Parathyroid adenoma (tissue), 2 donors: Measurements from ENCODE around the gene NELFB.

Experiments
- H2AFZ ChIP-seq: fragments of 300-600 bp; sonication (generic); one replicate; pipeline ENCODE4 v1.7.0; 2017; ENCODE audit warnings: antibody characterized with exemption, mild to moderate bottlenecking
- H3K27ac ChIP-seq: fragments of 300-600 bp; sonication (generic); one replicate; pipeline ENCODE4 v1.7.0; 2017
- H3K27me3 ChIP-seq: fragments of 300-600 bp; sonication (generic); one replicate; pipeline ENCODE4 v1.7.0; 2017; ENCODE audit warnings: low read length; ENCODE audit not compliant: control insufficient read depth, insufficient read depth
- H3K36me3 ChIP-seq: fragments of 300-600 bp; sonication (generic); one replicate; pipeline ENCODE4 v1.7.0; 2017; ENCODE audit warnings: low read length; ENCODE audit not compliant: control insufficient read depth, insufficient read depth
- H3K4me1 ChIP-seq: fragments of 300-600 bp; sonication (generic); one replicate; pipeline ENCODE4 v1.7.0; 2017; ENCODE audit warnings: control low read depth
- H3K4me2 ChIP-seq: fragments of 300-600 bp; sonication (generic); one replicate; pipeline ENCODE4 v1.7.0; 2017; ENCODE audit warnings: low read length
- H3K4me3 ChIP-seq: fragments of 300-600 bp; sonication (generic); one replicate; pipeline ENCODE4 v1.7.0; 2017; ENCODE audit warnings: low read depth, low read length
- H3K79me2 ChIP-seq: fragments of 300-600 bp; sonication (generic); one replicate; pipeline ENCODE4 v1.7.0; 2017; ENCODE audit warnings: control low read depth
- H3K9ac ChIP-seq: fragments of 300-600 bp; sonication (generic); one replicate; pipeline ENCODE4 v1.7.0; 2017; ENCODE audit warnings: mild to moderate bottlenecking
- H3K9me3 ChIP-seq: fragments of 300-600 bp; sonication (generic); one replicate; pipeline ENCODE4 v1.7.0; 2017; ENCODE audit warnings: low read length; ENCODE audit not compliant: control insufficient read depth
- CTCF ChIP-seq: fragments of 300-600 bp; sonication (generic); IDR thresholded peaks from one replicate; pipeline ENCODE4 v1.7.0; 2017; ENCODE audit warnings: antibody characterized with exemption, mild to moderate bottlenecking
- donor health status: primary hyperparathyroidism.

The NELFB gene

GRCh38 chr9:137254624-137255447 lies at the start of gene NELFB:
NELFB (plus strand) TSS chr9:137255327.
- Histone ChIP-seq H3K27ac (peak within 1 kb of the TSS; percentile 24), H3K9ac (no peak within 1 kb of the TSS), H3K9me3 (no peaks in the 10 kb centered on the region), H3K4me1 (peaks cover 3% of the 10 kb centered on the region), H3K79me2 (no peaks in the 10 kb centered on the region), H2AFZ (peak within 1 kb of the TSS; percentile 83), H3K27me3 (no peaks in the 10 kb centered on the region), H3K36me3 (no peaks in the 10 kb centered on the region), H3K4me2 (peak within 1 kb of the TSS; percentile 79), H3K4me3 (peak within 1 kb of the TSS; percentile 88)
- TF ChIP-seq CTCF: no peak

GRCh38 chr9:137206602-137207001 lies 48.5 kb upstream of the NELFB start:
- peak overlapping the region; percentile 67 for H3K4me2 ChIP-seq
- H3K9me3 ChIP-seq: no peaks in the 10 kb centered on the region
- TF ChIP-seq CTCF: no peak
- H3K4me3 ChIP-seq: peak overlapping the region; percentile 74
- no peaks in the 10 kb centered on the region for H3K36me3 ChIP-seq
- peaks cover 17% of the 10 kb centered on the region for H3K79me2 ChIP-seq
- H3K27me3 ChIP-seq: no peaks in the 10 kb centered on the region
- no peaks in the 10 kb centered on the region for H3K4me1 ChIP-seq
- H2AFZ ChIP-seq: no peak overlapping the region
- no peak overlapping the region for H3K9ac ChIP-seq
- H3K27ac ChIP-seq: no peak overlapping the region

GRCh38 chr9:137211532-137211931 lies 43.6 kb upstream of the NELFB start:
- no peak for TF ChIP-seq CTCF

GRCh38 chr9:137212520-137212919 lies 42.6 kb upstream of the NELFB start:
- no peaks in the 10 kb centered on the region for H3K9me3 ChIP-seq
- TF ChIP-seq CTCF: no peak
- no peak overlapping the region for H3K9ac ChIP-seq
- no peak overlapping the region for H3K27ac ChIP-seq
- no peaks in the 10 kb centered on the region for H3K27me3 ChIP-seq
- H3K4me2 ChIP-seq: no peak overlapping the region
- no peak overlapping the region for H2AFZ ChIP-seq
- no peaks in the 10 kb centered on the region for H3K36me3 ChIP-seq
- H3K4me3 ChIP-seq: no peak overlapping the region
- H3K79me2 ChIP-seq: no peaks in the 10 kb centered on the region
- H3K4me1 ChIP-seq: no peaks in the 10 kb centered on the region

More at GRCh38 chr9:137211532-137211931, 43.6 kb upstream of the NELFB start:
- Histone ChIP-seq H3K9me3 (no peaks in the 10 kb centered on the region), H3K9ac (no peak overlapping the region), H3K36me3 (no peaks in the 10 kb centered on the region), H3K27me3 (no peaks in the 10 kb centered on the region), H3K4me3 (no peak overlapping the region), H3K79me2 (no peaks in the 10 kb centered on the region), H2AFZ (no peak overlapping the region), H3K4me1 (no peaks in the 10 kb centered on the region), H3K27ac (no peak overlapping the region), H3K4me2 (no peak overlapping the region)
